ENCODE results near the gene CYFIP1. TPM values are rescaled to one million over a fixed set of nuclear protein-coding genes. Genes with fewer than 3 reads are reported as not detected.

The CYFIP1 gene
- total and polyA plus RNA-seq, 11 donors = 7.6 to 111 (median 32.8) TPM

DNA sequence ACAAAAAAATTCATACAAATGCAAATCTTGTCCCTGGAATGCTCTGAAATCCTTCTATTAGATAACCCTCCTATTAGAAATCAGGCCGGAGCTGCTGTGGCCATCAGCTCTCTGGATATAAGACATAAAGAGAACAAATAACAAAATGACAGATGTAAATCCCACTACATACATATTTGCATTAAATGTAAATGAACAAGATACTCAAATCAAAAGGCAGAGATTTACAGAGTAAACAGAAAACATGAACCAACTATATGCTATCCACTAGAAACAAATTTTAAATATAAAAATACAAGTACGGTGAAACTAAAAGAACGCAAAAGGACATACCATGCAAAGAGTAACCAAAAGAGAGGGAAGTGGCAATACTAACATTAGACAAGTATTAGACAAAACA is 10.7 kb downstream of the CYFIP1 start:
- Histone ChIP-seq H3K27me3 (no peaks in the 10 kb centered on the region), H3K27ac (no peak overlapping the region), H3K36me3 (peaks cover 0 to 3% (median 0%) of the 10 kb centered on the region in 9 donors), H3K4me1 (peaks cover 5 to 66% (median 14%) of the 10 kb centered on the region in 12 donors), H3K4me3 (no peak overlapping the region), H3K9me3 (peaks cover 0 to 18% (median 0%) of the 10 kb centered on the region in 12 donors)
- intact Hi-C loops (cut with DNase I) = no loop called here
- TF ChIP-seq POLR2A (IDR thresholded peaks at IDR 0.05) = no peak
- TF ChIP-seq, protein P1, sequence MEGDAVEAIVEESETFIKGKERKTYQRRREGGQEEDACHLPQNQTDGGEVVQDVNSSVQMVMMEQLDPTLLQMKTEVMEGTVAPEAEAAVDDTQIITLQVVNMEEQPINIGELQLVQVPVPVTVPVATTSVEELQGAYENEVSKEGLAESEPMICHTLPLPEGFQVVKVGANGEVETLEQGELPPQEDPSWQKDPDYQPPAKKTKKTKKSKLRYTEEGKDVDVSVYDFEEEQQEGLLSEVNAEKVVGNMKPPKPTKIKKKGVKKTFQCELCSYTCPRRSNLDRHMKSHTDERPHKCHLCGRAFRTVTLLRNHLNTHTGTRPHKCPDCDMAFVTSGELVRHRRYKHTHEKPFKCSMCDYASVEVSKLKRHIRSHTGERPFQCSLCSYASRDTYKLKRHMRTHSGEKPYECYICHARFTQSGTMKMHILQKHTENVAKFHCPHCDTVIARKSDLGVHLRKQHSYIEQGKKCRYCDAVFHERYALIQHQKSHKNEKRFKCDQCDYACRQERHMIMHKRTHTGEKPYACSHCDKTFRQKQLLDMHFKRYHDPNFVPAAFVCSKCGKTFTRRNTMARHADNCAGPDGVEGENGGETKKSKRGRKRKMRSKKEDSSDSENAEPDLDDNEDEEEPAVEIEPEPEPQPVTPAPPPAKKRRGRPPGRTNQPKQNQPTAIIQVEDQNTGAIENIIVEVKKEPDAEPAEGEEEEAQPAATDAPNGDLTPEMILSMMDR (IDR thresholded peaks at IDR 0.05) = no peak
- 96 to 98% (median 97%) methylated on average over 3 of the region's 3 CpGs for WGBS, 4 donors
- DNase-seq = no peak
- no peak for ATAC-seq

DNA sequence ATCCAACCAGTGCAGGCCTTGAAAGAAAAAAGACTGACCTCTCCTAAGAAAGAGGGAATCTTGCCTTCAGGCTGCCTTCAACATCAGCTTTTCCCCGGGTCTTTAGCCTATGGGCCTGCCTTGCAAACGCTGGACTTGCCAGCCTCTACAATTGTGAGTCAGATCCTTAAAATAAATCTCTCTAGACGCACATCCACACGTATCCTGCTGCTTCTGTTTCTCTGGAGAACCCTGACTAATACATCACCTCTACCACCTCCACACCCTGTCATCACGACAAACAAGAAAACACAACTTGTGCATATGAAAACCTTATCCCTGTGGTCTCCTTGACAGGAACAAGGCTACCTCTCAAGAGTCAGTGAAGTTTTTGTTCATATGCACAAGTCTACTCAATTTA is 11.8 kb downstream of the CYFIP1 start:
- Histone ChIP-seq H3K36me3 (peaks cover 0 to 3% (median 0%) of the 10 kb centered on the region in 9 donors), H3K27me3 (no peaks in the 10 kb centered on the region), H3K9me3 (peaks cover 0 to 18% (median 0%) of the 10 kb centered on the region in 12 donors), H3K27ac (peak overlapping the region in 3 of 12 donors; percentile 4 to 53 (median 9)), H3K4me1 (peaks cover 6 to 64% (median 22%) of the 10 kb centered on the region in 12 donors), H3K4me3 (no peak overlapping the region)
- DNase-seq (no peak), ATAC-seq (peak in 3 of 4 donors; percentile 35 to 89 (median 80))
- no peak for TF ChIP-seq POLR2A (IDR thresholded peaks at IDR 0.05)
- TF ChIP-seq, protein P1 (IDR thresholded peaks at IDR 0.05) = no peak
- 17 to 26% (median 19%) methylated on average over 5 of the region's 5 CpGs for WGBS, 4 donors
- intact Hi-C loops (cut with DNase I) = no loop called here

DNA sequence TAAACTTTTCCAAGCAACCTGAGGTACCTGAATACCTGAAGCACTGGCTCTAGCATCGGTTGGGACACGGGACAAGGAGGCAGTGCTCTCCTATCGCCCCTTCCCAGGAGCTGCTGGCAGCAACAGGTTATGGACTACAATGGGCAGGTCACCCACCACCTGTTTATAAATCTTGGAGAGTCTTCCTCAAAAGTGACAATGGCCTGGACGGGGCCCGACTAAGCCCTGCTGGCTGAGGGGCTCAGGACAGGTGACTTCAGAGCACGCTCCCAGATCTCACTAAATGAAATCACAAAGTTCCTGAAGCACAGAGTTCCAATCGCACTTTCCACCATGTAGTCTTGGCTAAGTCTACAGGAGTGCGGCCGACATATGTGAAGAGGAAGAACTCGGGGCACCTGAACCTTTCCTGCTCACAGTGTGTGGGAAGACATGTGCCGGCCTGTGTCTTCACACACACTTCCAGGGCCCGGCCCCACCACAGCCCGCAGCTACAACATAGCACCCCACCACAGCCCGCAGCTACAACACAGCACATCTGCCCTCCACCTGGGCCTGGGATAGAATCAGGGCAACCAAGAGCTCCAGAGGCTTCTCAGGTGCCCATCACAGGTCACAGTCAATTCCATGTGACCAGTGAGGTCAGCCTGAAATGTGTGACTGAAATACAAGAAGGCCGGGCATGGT is 12.9 kb downstream of the CYFIP1 start:
- ATAC-seq (no peak), DNase-seq (peak in 1 of 5 donors; percentile 47)
- no peak for TF ChIP-seq POLR2A (IDR thresholded peaks at IDR 0.05)
- TF ChIP-seq, protein P1 (IDR thresholded peaks at IDR 0.05) = no peak
- peaks cover 0 to 18% (median 0%) of the 10 kb centered on the region in 12 donors for H3K9me3 ChIP-seq
- peaks cover 13 to 65% (median 34%) of the 10 kb centered on the region in 12 donors for H3K4me1 ChIP-seq
- 92 to 96% (median 95%) methylated on average over 11 to 15 of the region's 15 CpGs for WGBS, 4 donors
- intact Hi-C loops (cut with DNase I) = no loop called here
- H3K27ac ChIP-seq = peak overlapping the region in 1 of 12 donors; percentile 9
- H3K27me3 ChIP-seq = no peaks in the 10 kb centered on the region
- H3K4me3 ChIP-seq = no peak overlapping the region
- H3K36me3 ChIP-seq = peaks cover 0 to 3% (median 0%) of the 10 kb centered on the region in 9 donors

DNA sequence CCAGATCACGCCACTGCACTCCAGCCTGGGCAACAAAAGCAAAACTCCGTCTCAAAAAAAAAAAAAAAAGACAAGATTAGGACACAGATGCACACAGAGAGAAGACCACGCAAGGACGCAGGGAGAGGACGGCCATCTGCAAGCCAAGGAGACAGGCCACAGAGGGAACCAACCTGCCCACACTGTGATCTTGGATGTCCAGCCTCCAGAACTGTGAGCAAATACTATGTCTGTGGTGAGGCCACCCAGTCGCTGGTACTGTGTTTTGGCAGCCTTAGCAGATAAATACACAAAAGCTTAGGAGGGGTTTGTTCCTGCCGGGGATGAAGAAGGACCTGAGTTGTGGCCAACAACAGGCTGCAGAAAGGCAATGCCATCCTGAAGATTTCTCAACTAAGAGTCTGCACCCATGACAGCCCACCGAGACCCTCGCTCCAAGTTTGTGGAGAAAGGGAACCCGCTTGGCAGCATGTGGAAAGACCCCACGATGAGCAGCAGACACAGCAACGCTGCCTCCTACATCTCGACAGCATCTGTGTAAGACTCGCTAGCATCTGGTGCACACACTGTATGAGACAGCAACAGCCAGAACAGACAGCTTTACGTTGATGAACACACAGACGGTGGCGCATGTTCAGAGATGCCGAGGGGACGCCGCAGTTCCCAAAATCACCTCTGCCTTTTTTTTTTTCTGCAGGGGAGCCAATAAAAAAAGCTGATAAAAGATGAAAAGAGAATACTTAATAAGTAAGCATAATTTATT is 13.7 kb downstream of the CYFIP1 start:
- intact Hi-C loops (cut with DNase I) = no loop called here
- Histone ChIP-seq H3K4me1 (peaks cover 16 to 67% (median 41%) of the 10 kb centered on the region in 12 donors), H3K9me3 (peaks cover 0 to 18% (median 0%) of the 10 kb centered on the region in 12 donors), H3K27ac (no peak overlapping the region), H3K36me3 (peaks cover 0 to 3% (median 0%) of the 10 kb centered on the region in 9 donors), H3K27me3 (no peaks in the 10 kb centered on the region), H3K4me3 (no peak overlapping the region)
- no peak for TF ChIP-seq POLR2A (IDR thresholded peaks at IDR 0.05)
- TF ChIP-seq, protein P1 (IDR thresholded peaks at IDR 0.05) = no peak
- 87 to 89% (median 88%) methylated on average over 17 to 20 of the region's 20 CpGs for WGBS, 4 donors
- DNase-seq (peak in 1 of 5 donors; percentile 21), ATAC-seq (no peak)

Measured in heart left ventricle (tissue), 16 donors.